ENCODE results near the gene BROX. TPM values are rescaled to one million over a fixed set of nuclear protein-coding genes. Genes with fewer than 3 reads are reported as not detected.
"Not testable (repeated sequence)": the region's sequence is repeated elsewhere in the genome, so short reads cannot be mapped to it uniquely, and the experiment has no call there.

BROX gene
- total RNA-seq, 4 donors from 2014 or later: 36.6 to 55.6 (median 48.4) TPM

DNA sequence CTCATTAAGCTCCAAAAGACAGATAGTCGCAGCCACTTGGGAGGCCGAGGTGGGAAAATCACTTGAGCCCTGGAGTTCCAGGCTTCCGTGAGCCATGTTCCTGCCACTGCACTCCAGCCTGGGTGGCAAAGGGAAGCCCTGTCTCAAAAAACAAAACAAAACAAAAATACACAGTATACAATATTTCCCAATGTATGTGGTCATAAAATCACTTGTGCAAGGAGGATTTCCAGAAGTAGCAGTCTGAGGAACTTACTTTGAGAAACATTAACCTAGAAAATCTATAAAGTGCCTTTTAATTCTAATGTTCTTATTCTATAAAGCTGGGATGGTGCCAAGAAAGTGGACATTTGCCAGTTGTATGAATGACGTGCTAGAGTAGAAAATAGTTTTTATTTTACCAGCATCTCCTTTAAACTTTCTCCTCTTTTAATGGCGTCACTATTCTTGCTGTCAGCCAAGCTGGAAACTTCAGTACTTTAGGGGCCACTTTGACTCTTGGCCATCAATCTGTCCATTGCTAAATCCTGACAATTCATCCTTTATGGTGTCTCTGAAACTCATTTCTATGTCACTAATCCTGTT lies 47.2 kb downstream of the BROX start:
- intact Hi-C loops (cut with DNase I): no loop called here
- H3K27me3 ChIP-seq: no peaks in the 10 kb centered on the region
- WGBS: 80% methylated on average over 5 of the region's 5 CpGs
- no peak overlapping the region for H3K4me3 ChIP-seq
- no peak for TF ChIP-seq POLR2AphosphoS5 (IDR thresholded peaks at IDR 0.05)
- no peak for TF ChIP-seq EP300 (IDR thresholded peaks at IDR 0.05)
- TF ChIP-seq, protein P1, sequence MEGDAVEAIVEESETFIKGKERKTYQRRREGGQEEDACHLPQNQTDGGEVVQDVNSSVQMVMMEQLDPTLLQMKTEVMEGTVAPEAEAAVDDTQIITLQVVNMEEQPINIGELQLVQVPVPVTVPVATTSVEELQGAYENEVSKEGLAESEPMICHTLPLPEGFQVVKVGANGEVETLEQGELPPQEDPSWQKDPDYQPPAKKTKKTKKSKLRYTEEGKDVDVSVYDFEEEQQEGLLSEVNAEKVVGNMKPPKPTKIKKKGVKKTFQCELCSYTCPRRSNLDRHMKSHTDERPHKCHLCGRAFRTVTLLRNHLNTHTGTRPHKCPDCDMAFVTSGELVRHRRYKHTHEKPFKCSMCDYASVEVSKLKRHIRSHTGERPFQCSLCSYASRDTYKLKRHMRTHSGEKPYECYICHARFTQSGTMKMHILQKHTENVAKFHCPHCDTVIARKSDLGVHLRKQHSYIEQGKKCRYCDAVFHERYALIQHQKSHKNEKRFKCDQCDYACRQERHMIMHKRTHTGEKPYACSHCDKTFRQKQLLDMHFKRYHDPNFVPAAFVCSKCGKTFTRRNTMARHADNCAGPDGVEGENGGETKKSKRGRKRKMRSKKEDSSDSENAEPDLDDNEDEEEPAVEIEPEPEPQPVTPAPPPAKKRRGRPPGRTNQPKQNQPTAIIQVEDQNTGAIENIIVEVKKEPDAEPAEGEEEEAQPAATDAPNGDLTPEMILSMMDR (IDR thresholded peaks at IDR 0.05): no peak
- TF ChIP-seq POLR2A (IDR thresholded peaks at IDR 0.05; ENCODE audit: low read depth): no peak
- no peaks in the 10 kb centered on the region for H3K36me3 ChIP-seq
- DNase-seq (ENCODE audit: extremely low spot score): no peak
- H3K9me3 ChIP-seq: no peaks in the 10 kb centered on the region
- H3K4me1 ChIP-seq: peaks cover 0 to 6% (median 0%) of the 10 kb centered on the region in 4 donors
- H3K27ac ChIP-seq (replicated peaks in 1 of 4): no peak overlapping the region

- Histone ChIP-seq H3K9me3 (no peaks in the 10 kb centered on the region), H3K4me3 (no peak overlapping the region), H3K27ac (replicated peaks in 1 of 4) (no peak overlapping the region), H3K36me3 (no peaks in the 10 kb centered on the region), H3K27me3 (no peaks in the 10 kb centered on the region), H3K4me1 (peaks cover 0 to 6% (median 0%) of the 10 kb centered on the region in 4 donors)
- 93% methylated on average over 1 of the region's 1 CpG for WGBS
- TF ChIP-seq EP300 (IDR thresholded peaks at IDR 0.05) (no peak), POLR2A (IDR thresholded peaks at IDR 0.05; ENCODE audit: low read depth) (no peak), POLR2AphosphoS5 (IDR thresholded peaks at IDR 0.05) (no peak)
- TF ChIP-seq, protein P1 (IDR thresholded peaks at IDR 0.05): no peak
- DNase-seq (ENCODE audit: extremely low spot score): no peak
- intact Hi-C loops (cut with DNase I): no loop called here
Observed at GRCh38 chr1:222761083-222761482, 48.7 kb downstream of the BROX start.

- H3K4me3 ChIP-seq; intact Hi-C loops (cut with DNase I); H3K27me3 ChIP-seq; H3K36me3 ChIP-seq; DNase-seq (ENCODE audit: extremely low spot score); H3K9me3 ChIP-seq; H3K27ac ChIP-seq (replicated peaks in 1 of 4); H3K4me1 ChIP-seq: not testable (repeated sequence)
- WGBS: 93% methylated on average over 4 of the region's 4 CpGs
Observed at GRCh38 chr1:222762178-222762577, 49.8 kb downstream of the BROX start.

DNA sequence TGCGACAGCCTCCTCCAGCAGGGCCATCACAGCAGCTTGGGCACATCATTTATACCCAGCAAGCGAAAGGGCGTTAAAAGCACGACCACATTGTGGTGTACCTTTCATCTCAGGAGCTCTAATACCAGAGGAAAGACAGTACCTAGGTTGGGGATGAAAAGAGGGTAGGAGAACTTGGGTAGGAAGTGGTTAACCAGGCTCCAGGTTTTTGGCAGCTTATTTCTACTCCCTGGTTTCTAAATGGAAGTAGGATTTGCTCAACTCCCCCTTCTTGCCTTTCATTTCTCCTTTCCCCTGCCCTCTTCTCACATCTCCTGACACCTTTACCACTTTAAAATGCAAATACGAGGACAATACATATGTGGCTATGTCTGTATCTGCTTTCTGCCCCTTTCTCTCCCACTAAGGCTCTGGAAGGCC lies 54.8 kb downstream of the BROX start:
- no peaks in the 10 kb centered on the region for H3K4me1 ChIP-seq
- DNase-seq (ENCODE audit: extremely low spot score): no peak
- H3K4me3 ChIP-seq: no peak overlapping the region
- WGBS: 79% methylated on average over 5 of the region's 5 CpGs
- TF ChIP-seq POLR2A (IDR thresholded peaks at IDR 0.05; ENCODE audit: low read depth) (no peak), EP300 (IDR thresholded peaks at IDR 0.05) (no peak), POLR2AphosphoS5 (IDR thresholded peaks at IDR 0.05) (no peak)
- TF ChIP-seq, protein P1 (IDR thresholded peaks at IDR 0.05): no peak
- no peak overlapping the region for H3K27ac ChIP-seq (replicated peaks in 1 of 4)
- H3K9me3 ChIP-seq: peaks cover 0 to 12% (median 7%) of the 10 kb centered on the region in 4 donors
- intact Hi-C loops (cut with DNase I): no loop called here
- no peaks in the 10 kb centered on the region for H3K27me3 ChIP-seq
- no peaks in the 10 kb centered on the region for H3K36me3 ChIP-seq

DNA sequence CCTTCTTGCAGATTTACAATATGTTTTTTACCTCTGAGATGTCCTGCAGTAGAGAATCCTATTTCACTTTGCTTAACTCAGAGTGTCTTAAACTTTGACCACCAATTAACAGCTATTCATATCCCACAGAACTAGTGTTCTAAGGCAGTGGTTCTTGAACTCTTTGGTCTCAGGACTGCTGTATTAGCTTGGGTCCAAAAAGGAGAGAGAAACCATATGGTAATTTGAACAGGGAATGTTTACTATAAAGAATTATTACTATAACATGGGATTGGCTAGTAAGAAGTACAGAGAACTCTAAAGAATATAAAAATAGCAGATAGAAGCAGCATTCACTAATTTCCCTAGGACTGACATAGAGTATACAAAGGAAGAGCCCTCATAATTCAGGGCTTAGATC lies 56.2 kb downstream of the BROX start:
- Histone ChIP-seq H3K4me1 (no peaks in the 10 kb centered on the region), H3K9me3 (peaks cover 0 to 12% (median 7%) of the 10 kb centered on the region in 4 donors), H3K36me3 (no peaks in the 10 kb centered on the region), H3K27me3 (no peaks in the 10 kb centered on the region), H3K4me3 (no peak overlapping the region), H3K27ac (replicated peaks in 1 of 4) (no peak overlapping the region)
- intact Hi-C loops (cut with DNase I): no loop called here
- no peak for DNase-seq (ENCODE audit: extremely low spot score)
- no peak for TF ChIP-seq POLR2AphosphoS5 (IDR thresholded peaks at IDR 0.05)
- TF ChIP-seq POLR2A (IDR thresholded peaks at IDR 0.05; ENCODE audit: low read depth): no peak
- TF ChIP-seq, protein P1 (IDR thresholded peaks at IDR 0.05): no peak
- TF ChIP-seq EP300 (IDR thresholded peaks at IDR 0.05): no peak

Data from esophagus muscularis mucosa (tissue), 4 donors.